ENCODE results near the gene NCF4.

NCF4 gene

GRCh38 chr22:36924151-36924698 is 63.4 kb downstream of the NCF4 start:
- no peak for DNase-seq

GRCh38 chr22:36925388-36926290 is 64.8 kb downstream of the NCF4 start:
- DNase-seq = no peak

- DNase-seq = no peak
Observed at GRCh38 chr22:36926309-36926708, 65.5 kb downstream of the NCF4 start.

GRCh38 chr22:36926721-36927435 is 66.1 kb downstream of the NCF4 start:
- DNase-seq = no peak

Measured in activated CD4-positive, alpha-beta T cell treated with anti-CD3 and anti-CD28 coated beads for 1 hour (primary cell).